ENCODE results near the gene LYSET.

The LYSET gene

GRCh38 chr14:93184391-93185348 is at the start of gene LYSET, which contains the start of gene MOAP1:
Gene LYSET, plus strand, starts transcription at chr14:93185317. Its CDS starts 89 bp downstream, at chr14:93185406.
Gene MOAP1, minus strand, starts transcription at chr14:93184897. Its CDS starts 655 bp downstream, at chr14:93184242.
- TF ChIP-seq CTCF (conservative IDR thresholded peaks at IDR 0.05), result peak; percentile 49
- H3K27ac ChIP-seq, result peak within 1 kb of the TSS; percentile 95

- peak overlapping the region; percentile 70 for H3K27ac ChIP-seq
- no peak for TF ChIP-seq CTCF (conservative IDR thresholded peaks at IDR 0.05)
Measured at GRCh38 chr14:93135399-93135798, 49.7 kb upstream of the LYSET start.

- TF ChIP-seq CTCF (conservative IDR thresholded peaks at IDR 0.05), result no peak
- H3K27ac ChIP-seq, result peak overlapping the region; percentile 70
Measured at GRCh38 chr14:93136009-93136408, 49.1 kb upstream of the LYSET start.

- H3K27ac ChIP-seq, result peak overlapping the region; percentile 70
Measured at GRCh38 chr14:93136508-93136907, 48.6 kb upstream of the LYSET start.

- no peak overlapping the region for H3K27ac ChIP-seq
- TF ChIP-seq CTCF (conservative IDR thresholded peaks at IDR 0.05), result peak; percentile 49
Measured at GRCh38 chr14:93137864-93138263, 47.3 kb upstream of the LYSET start.

GRCh38 chr14:93142854-93143652 is 42.1 kb upstream of the LYSET start:
- TF ChIP-seq CTCF (conservative IDR thresholded peaks at IDR 0.05), result no peak
- no peak overlapping the region for H3K27ac ChIP-seq

GRCh38 chr14:93146119-93146518 is 39.0 kb upstream of the LYSET start:
- no peak overlapping the region for H3K27ac ChIP-seq
- TF ChIP-seq CTCF (conservative IDR thresholded peaks at IDR 0.05), result no peak
